Thymus (tissue), 11 donors: ENCODE data around the gene CD99L2. TPM values are rescaled to one million over a fixed set of nuclear protein-coding genes. Genes with fewer than 3 reads are reported as not detected.

Source experiments
- DNase-seq, 9 donors: peaks; one replicate each; pipeline ENCODE4 v3.0.0-alpha.2; 2013; ENCODE audit warnings: low spot score in 9 of 9, low read depth in 6 of 9, missing footprints in 1 of 9
- H3K27ac ChIP-seq, 2 donors: one replicate each; pipeline ENCODE4 v1.5.1; 2013; ENCODE audit warnings: control low read depth in 1 of 2, low read depth in 1 of 2, low read length in 1 of 2, mild to moderate bottlenecking in 1 of 2, moderate library complexity in 1 of 2
- H3K27me3 ChIP-seq, 2 donors: one replicate each; pipeline ENCODE4 v1.5.1; 2013; ENCODE audit warnings: low read length in 1 of 2; ENCODE audit not compliant: control insufficient read depth in 2 of 2, insufficient read depth in 1 of 2
- H3K36me3 ChIP-seq, 2 donors: one replicate each; pipeline ENCODE4 v1.5.1; 2013; ENCODE audit warnings: low read length in 1 of 2, mild to moderate bottlenecking in 1 of 2, moderate library complexity in 1 of 2; ENCODE audit not compliant: control insufficient read depth in 2 of 2, insufficient read depth in 2 of 2
- H3K4me1 ChIP-seq, 2 donors: one replicate each; pipeline ENCODE4 v1.5.1; 2013; ENCODE audit warnings: low read length in 2 of 2; ENCODE audit not compliant: control insufficient read depth in 2 of 2, insufficient read depth in 2 of 2
- H3K4me3 ChIP-seq, 2 donors: one replicate each; pipeline ENCODE4 v1.5.1; 2013; ENCODE audit warnings: low read length in 2 of 2, control low read depth in 1 of 2, mild to moderate bottlenecking in 1 of 2
- H3K9me3 ChIP-seq, 2 donors: one replicate each; pipeline ENCODE4 v1.5.1; 2013; ENCODE audit warnings: low read length in 1 of 2, mild to moderate bottlenecking in 1 of 2; ENCODE audit not compliant: control insufficient read depth in 2 of 2, insufficient read depth in 1 of 2
- WGBS: extraction: QIAGEN DNeasy Blood & Tissue Kit; methylation state at CpG from one replicate; pipeline ENCODE4 v1.1.7; 2013; 5-methylcytosine and 5-hydroxymethylcytosine counted together
- polyA plus RNA-seq: library from polyadenylated mRNA; stranded (reverse); fragments of 200-250 nt; gene quantifications from one replicate; pipeline ENCODE4 v1.2.3, GENCODE V29; 2013
- total RNA-seq: library from RNA; stranded (reverse); fragments of 120-200 nt; gene quantifications from one replicate; pipeline ENCODE4 v1.2.4, GENCODE V29; 2013
- donor health status: healthy.

Gene CD99L2
- total and polyA plus RNA-seq, 2 donors: 9.3 to 14.0 TPM

GRCh38 chrX:150849996-150850720, 48.3 kb downstream of the CD99L2 start:
- no peaks in the 10 kb centered on the region for H3K27me3 ChIP-seq
- peaks cover 2% of the 10 kb centered on the region in 2 donors for H3K4me1 ChIP-seq
- DNase-seq: no peak
- H3K9me3 ChIP-seq: no peaks in the 10 kb centered on the region
- WGBS: 98% methylated on average over 3 of the region's 3 CpGs
- no peaks in the 10 kb centered on the region for H3K36me3 ChIP-seq
- no peak overlapping the region for H3K4me3 ChIP-seq
- H3K27ac ChIP-seq: no peak overlapping the region

GRCh38 chrX:150849486-150849885, 49.0 kb downstream of the CD99L2 start:
- Histone ChIP-seq H3K36me3 (no peaks in the 10 kb centered on the region), H3K4me1 (peaks cover 2% of the 10 kb centered on the region in 2 donors), H3K4me3 (no peak overlapping the region), H3K27ac (peak overlapping the region in 1 of 2 donors; percentile 31), H3K9me3 (no peaks in the 10 kb centered on the region), H3K27me3 (no peaks in the 10 kb centered on the region)
- no peak for DNase-seq
- 98% methylated on average over 2 of the region's 2 CpGs for WGBS

- WGBS: 47% methylated on average over 9 of the region's 9 CpGs
- Histone ChIP-seq H3K36me3 (no peaks in the 10 kb centered on the region), H3K4me1 (peaks cover 2% of the 10 kb centered on the region in 2 donors), H3K27ac (no peak overlapping the region), H3K4me3 (no peak overlapping the region), H3K27me3 (no peaks in the 10 kb centered on the region), H3K9me3 (no peaks in the 10 kb centered on the region)
- DNase-seq: peak in 2 of 9 donors; percentile 1 to 22
Observed at GRCh38 chrX:150848914-150849365, 49.5 kb downstream of the CD99L2 start.

GRCh38 chrX:150847088-150847487, 51.4 kb downstream of the CD99L2 start:
- no peak for DNase-seq
- Histone ChIP-seq H3K36me3 (no peaks in the 10 kb centered on the region), H3K4me1 (peaks cover 2% of the 10 kb centered on the region in 2 donors), H3K27ac (no peak overlapping the region), H3K4me3 (no peak overlapping the region), H3K9me3 (no peaks in the 10 kb centered on the region), H3K27me3 (no peaks in the 10 kb centered on the region)

- H3K4me3 ChIP-seq: no peak overlapping the region
- no peaks in the 10 kb centered on the region for H3K9me3 ChIP-seq
- no peaks in the 10 kb centered on the region for H3K27me3 ChIP-seq
- WGBS: 98% methylated on average over 5 of the region's 5 CpGs
- DNase-seq: no peak
- no peaks in the 10 kb centered on the region for H3K36me3 ChIP-seq
- H3K27ac ChIP-seq: no peak overlapping the region
- H3K4me1 ChIP-seq: peaks cover 2% of the 10 kb centered on the region in 2 donors
Observed at GRCh38 chrX:150846130-150846529, 52.3 kb downstream of the CD99L2 start.

GRCh38 chrX:150845091-150845490, 53.4 kb downstream of the CD99L2 start:
- H3K9me3 ChIP-seq: no peaks in the 10 kb centered on the region
- no peak for DNase-seq
- no peak overlapping the region for H3K4me3 ChIP-seq
- peaks cover 2% of the 10 kb centered on the region in 2 donors for H3K4me1 ChIP-seq
- 97% methylated on average over 3 of the region's 3 CpGs for WGBS
- H3K36me3 ChIP-seq: no peaks in the 10 kb centered on the region
- H3K27me3 ChIP-seq: no peaks in the 10 kb centered on the region
- H3K27ac ChIP-seq: no peak overlapping the region

- Histone ChIP-seq H3K4me1 (peaks cover 2% of the 10 kb centered on the region in 2 donors), H3K27me3 (no peaks in the 10 kb centered on the region), H3K27ac (no peak overlapping the region), H3K36me3 (no peaks in the 10 kb centered on the region), H3K9me3 (no peaks in the 10 kb centered on the region), H3K4me3 (no peak overlapping the region)
- DNase-seq: no peak
- 97% methylated on average over 3 of the region's 3 CpGs for WGBS
Observed at GRCh38 chrX:150844016-150844415, 54.5 kb downstream of the CD99L2 start.

- Histone ChIP-seq H3K36me3 (no peaks in the 10 kb centered on the region), H3K4me1 (no peaks in the 10 kb centered on the region), H3K27ac (no peak overlapping the region), H3K27me3 (no peaks in the 10 kb centered on the region), H3K4me3 (no peak overlapping the region), H3K9me3 (no peaks in the 10 kb centered on the region)
- WGBS: 94% methylated on average over 2 of the region's 2 CpGs
- no peak for DNase-seq
Observed at GRCh38 chrX:150842198-150842685, 56.2 kb downstream of the CD99L2 start.

- Histone ChIP-seq H3K27ac (no peak overlapping the region), H3K9me3 (no peaks in the 10 kb centered on the region), H3K4me1 (no peaks in the 10 kb centered on the region), H3K27me3 (no peaks in the 10 kb centered on the region), H3K4me3 (no peak overlapping the region), H3K36me3 (no peaks in the 10 kb centered on the region)
- WGBS: 83% methylated on average over 6 of the region's 6 CpGs
- no peak for DNase-seq
Observed at GRCh38 chrX:150841456-150842197, 56.8 kb downstream of the CD99L2 start.
